ENCODE data around the gene LRP5.
"Not testable (repeated sequence)": the region's sequence is repeated elsewhere in the genome, so short reads cannot be mapped to it uniquely, and the experiment has no call there.

The LRP5 gene

GRCh38 chr11:68471360-68472340, 159.3 kb downstream of the LRP5 start:
- no peaks in the 10 kb centered on the region for H3K9me3 ChIP-seq (ENCODE audit: control insufficient read depth in 1 of 2, low read length in 2 of 2)
- peak overlapping the region in 1 of 2 donors; percentile 11 for H3K4me3 ChIP-seq (ENCODE audit: low read depth in 1 of 2, low read length in 2 of 2)
- H3K27me3 ChIP-seq (ENCODE audit: control insufficient read depth in 1 of 2, insufficient read depth in 2 of 2, low read length in 2 of 2) = no peaks in the 10 kb centered on the region
- no peak overlapping the region for H3K27ac ChIP-seq (ENCODE audit: low read depth, low read length)
- H3K36me3 ChIP-seq (ENCODE audit: control insufficient read depth in 1 of 2, insufficient read depth in 2 of 2, low read length in 2 of 2) = peaks cover 0 to 4% of the 10 kb centered on the region in 2 donors
- no peak overlapping the region for H3K9ac ChIP-seq (ENCODE audit: low read depth in 1 of 2, low read length in 2 of 2)
- H3K4me1 ChIP-seq (ENCODE audit: control insufficient read depth in 1 of 2, insufficient read depth in 2 of 2, low read length in 2 of 2) = peaks cover 42 to 49% of the 10 kb centered on the region in 2 donors

DNA sequence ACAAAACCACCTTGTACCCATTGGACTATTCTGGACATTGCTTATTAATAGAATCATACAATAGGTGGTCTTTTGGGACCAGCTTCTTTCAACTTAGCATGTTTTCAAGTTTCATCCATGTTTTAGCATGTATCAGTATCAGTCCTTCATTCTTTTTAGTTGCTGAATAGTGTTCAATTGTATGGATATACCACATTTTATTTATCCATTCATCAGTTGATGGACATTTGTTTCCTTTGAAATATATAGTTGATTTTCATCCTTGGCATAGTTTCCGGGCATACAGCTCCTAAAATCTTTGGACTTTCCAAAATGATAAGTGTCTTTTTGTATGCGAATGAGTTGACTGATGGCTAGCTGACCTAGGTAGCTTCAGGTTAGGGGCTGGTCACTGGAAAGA, 160.4 kb downstream of the LRP5 start:
- Histone ChIP-seq H3K27ac (ENCODE audit: low read depth, low read length) (no peak overlapping the region), H3K36me3 (ENCODE audit: control insufficient read depth in 1 of 2, insufficient read depth in 2 of 2, low read length in 2 of 2) (peaks cover 0 to 4% of the 10 kb centered on the region in 2 donors), H3K4me3 (ENCODE audit: low read depth in 1 of 2, low read length in 2 of 2) (no peak overlapping the region), H3K27me3 (ENCODE audit: control insufficient read depth in 1 of 2, insufficient read depth in 2 of 2, low read length in 2 of 2) (no peaks in the 10 kb centered on the region), H3K9ac (ENCODE audit: low read depth in 1 of 2, low read length in 2 of 2) (no peak overlapping the region), H3K9me3 (ENCODE audit: control insufficient read depth in 1 of 2, low read length in 2 of 2) (no peaks in the 10 kb centered on the region), H3K4me1 (ENCODE audit: control insufficient read depth in 1 of 2, insufficient read depth in 2 of 2, low read length in 2 of 2) (peaks cover 38 to 41% of the 10 kb centered on the region in 2 donors)

DNA sequence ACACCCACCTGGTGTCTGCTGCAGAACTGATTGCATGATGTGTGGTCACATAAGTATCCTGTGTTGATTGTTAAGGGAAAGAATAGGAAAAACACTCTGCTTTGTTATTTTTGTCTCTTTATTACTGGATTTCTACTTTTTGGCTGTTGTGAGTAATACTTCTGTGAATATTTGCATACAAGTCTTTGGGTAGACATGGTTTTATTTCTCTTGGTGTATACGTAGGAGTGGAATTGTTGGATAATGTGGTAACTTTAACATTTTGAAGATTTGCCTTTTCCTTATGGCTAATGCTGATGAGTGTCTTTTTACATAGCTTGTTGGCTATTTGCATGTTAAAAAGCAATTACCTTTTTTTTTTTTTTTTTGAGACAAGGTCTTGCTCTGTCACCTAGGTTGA, 161.3 kb downstream of the LRP5 start:
- H3K36me3 ChIP-seq (ENCODE audit: control insufficient read depth in 1 of 2, insufficient read depth in 2 of 2, low read length in 2 of 2) = peaks cover 0 to 4% of the 10 kb centered on the region in 2 donors
- H3K4me3 ChIP-seq (ENCODE audit: low read depth in 1 of 2, low read length in 2 of 2) = no peak overlapping the region
- H3K4me1 ChIP-seq (ENCODE audit: control insufficient read depth in 1 of 2, insufficient read depth in 2 of 2, low read length in 2 of 2) = peaks cover 30 to 32% of the 10 kb centered on the region in 2 donors
- H3K27ac ChIP-seq (ENCODE audit: low read depth, low read length) = no peak overlapping the region
- H3K9ac ChIP-seq (ENCODE audit: low read depth in 1 of 2, low read length in 2 of 2) = no peak overlapping the region
- H3K27me3 ChIP-seq (ENCODE audit: control insufficient read depth in 1 of 2, insufficient read depth in 2 of 2, low read length in 2 of 2) = no peaks in the 10 kb centered on the region
- H3K9me3 ChIP-seq (ENCODE audit: control insufficient read depth in 1 of 2, low read length in 2 of 2) = no peaks in the 10 kb centered on the region

DNA sequence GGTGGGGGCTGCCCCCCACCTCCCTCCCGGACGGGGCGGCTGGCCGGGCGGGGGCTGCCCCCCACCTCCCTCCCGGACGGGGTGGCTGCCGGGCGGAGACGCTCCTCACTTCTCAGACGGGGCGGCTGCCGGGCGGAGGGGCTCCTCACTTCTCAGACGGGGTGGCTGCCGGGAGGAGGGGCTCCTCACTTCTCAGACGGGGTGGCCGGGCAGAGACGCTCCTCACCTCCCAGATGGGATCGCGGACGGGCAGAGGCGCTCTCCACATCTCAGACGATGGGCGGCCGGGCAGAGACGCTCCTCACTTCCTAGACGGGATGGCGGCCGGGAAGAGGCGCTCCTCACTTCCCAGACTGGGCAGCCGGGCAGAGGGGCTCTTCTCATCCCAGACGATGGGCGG, 163.2 kb downstream of the LRP5 start:
- H3K9ac ChIP-seq (ENCODE audit: low read depth in 1 of 2, low read length in 2 of 2); H3K9me3 ChIP-seq (ENCODE audit: control insufficient read depth in 1 of 2, low read length in 2 of 2); H3K27me3 ChIP-seq (ENCODE audit: control insufficient read depth in 1 of 2, insufficient read depth in 2 of 2, low read length in 2 of 2); H3K4me3 ChIP-seq (ENCODE audit: low read depth in 1 of 2, low read length in 2 of 2); H3K27ac ChIP-seq (ENCODE audit: low read depth, low read length); H3K36me3 ChIP-seq (ENCODE audit: control insufficient read depth in 1 of 2, insufficient read depth in 2 of 2, low read length in 2 of 2): not testable (repeated sequence)
- peaks cover 11 to 18% of the 10 kb centered on the region in 2 donors for H3K4me1 ChIP-seq (ENCODE audit: control insufficient read depth in 1 of 2, insufficient read depth in 2 of 2, low read length in 2 of 2)

- peaks cover 10 to 18% of the 10 kb centered on the region in 2 donors for H3K4me1 ChIP-seq (ENCODE audit: control insufficient read depth in 1 of 2, insufficient read depth in 2 of 2, low read length in 2 of 2)
Measured at GRCh38 chr11:68479390-68479789, 167.0 kb downstream of the LRP5 start.

GRCh38 chr11:68480193-68480592, 167.8 kb downstream of the LRP5 start:
- Histone ChIP-seq H3K36me3 (ENCODE audit: control insufficient read depth in 1 of 2, insufficient read depth in 2 of 2, low read length in 2 of 2) (no peaks in the 10 kb centered on the region), H3K9ac (ENCODE audit: low read depth in 1 of 2, low read length in 2 of 2) (no peak overlapping the region), H3K27me3 (ENCODE audit: control insufficient read depth in 1 of 2, insufficient read depth in 2 of 2, low read length in 2 of 2) (no peaks in the 10 kb centered on the region), H3K4me1 (ENCODE audit: control insufficient read depth in 1 of 2, insufficient read depth in 2 of 2, low read length in 2 of 2) (peaks cover 10 to 18% of the 10 kb centered on the region in 2 donors), H3K4me3 (ENCODE audit: low read depth in 1 of 2, low read length in 2 of 2) (no peak overlapping the region), H3K27ac (ENCODE audit: low read depth, low read length) (no peak overlapping the region), H3K9me3 (ENCODE audit: control insufficient read depth in 1 of 2, low read length in 2 of 2) (no peaks in the 10 kb centered on the region)

More at GRCh38 chr11:68479390-68479789, 167.0 kb downstream of the LRP5 start:
- Histone ChIP-seq H3K27me3 (ENCODE audit: control insufficient read depth in 1 of 2, insufficient read depth in 2 of 2, low read length in 2 of 2) (no peaks in the 10 kb centered on the region), H3K9ac (ENCODE audit: low read depth in 1 of 2, low read length in 2 of 2) (no peak overlapping the region), H3K9me3 (ENCODE audit: control insufficient read depth in 1 of 2, low read length in 2 of 2) (no peaks in the 10 kb centered on the region), H3K36me3 (ENCODE audit: control insufficient read depth in 1 of 2, insufficient read depth in 2 of 2, low read length in 2 of 2) (no peaks in the 10 kb centered on the region), H3K27ac (ENCODE audit: low read depth, low read length) (no peak overlapping the region), H3K4me3 (ENCODE audit: low read depth in 1 of 2, low read length in 2 of 2) (no peak overlapping the region)

GRCh38 chr11:68480852-68481510, 168.6 kb downstream of the LRP5 start:
- Histone ChIP-seq H3K36me3 (ENCODE audit: control insufficient read depth in 1 of 2, insufficient read depth in 2 of 2, low read length in 2 of 2) (no peaks in the 10 kb centered on the region), H3K27ac (ENCODE audit: low read depth, low read length) (no peak overlapping the region), H3K27me3 (ENCODE audit: control insufficient read depth in 1 of 2, insufficient read depth in 2 of 2, low read length in 2 of 2) (no peaks in the 10 kb centered on the region), H3K4me1 (ENCODE audit: control insufficient read depth in 1 of 2, insufficient read depth in 2 of 2, low read length in 2 of 2) (peaks cover 10 to 18% of the 10 kb centered on the region in 2 donors), H3K4me3 (ENCODE audit: low read depth in 1 of 2, low read length in 2 of 2) (no peak overlapping the region), H3K9ac (ENCODE audit: low read depth in 1 of 2, low read length in 2 of 2) (no peak overlapping the region), H3K9me3 (ENCODE audit: control insufficient read depth in 1 of 2, low read length in 2 of 2) (no peaks in the 10 kb centered on the region)

DNA sequence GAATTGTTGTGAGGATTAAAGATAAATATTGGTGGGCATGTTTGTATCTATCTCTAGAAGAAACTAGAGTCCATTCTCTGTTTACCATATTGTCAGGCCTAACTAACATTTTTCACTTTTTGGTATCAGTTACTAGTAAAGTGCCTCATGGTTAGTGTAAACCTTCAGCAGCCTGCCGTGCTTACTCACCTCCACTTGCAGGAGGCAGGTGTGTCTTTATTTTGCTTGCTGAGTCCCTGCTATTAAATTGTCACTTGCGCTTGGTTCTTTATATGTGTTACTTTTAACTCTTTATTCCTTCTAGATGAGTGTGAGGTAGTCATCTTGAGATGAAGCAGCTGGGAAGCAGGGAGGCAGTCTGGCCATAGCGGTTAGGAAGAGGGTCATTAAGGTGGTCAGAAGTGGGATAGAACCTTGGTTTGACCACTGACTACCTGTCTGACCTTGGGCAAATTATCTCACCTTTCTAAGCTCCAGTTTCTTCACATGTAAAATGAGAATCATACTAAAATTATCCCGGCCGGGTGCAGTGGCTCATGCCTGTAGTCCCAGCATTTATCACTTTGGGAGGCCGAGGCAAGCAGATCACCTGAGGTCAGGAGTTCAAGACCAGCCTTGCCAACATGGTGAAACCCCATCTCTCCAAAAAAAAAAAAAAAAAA, 169.3 kb downstream of the LRP5 start:
- Histone ChIP-seq H3K36me3 (ENCODE audit: control insufficient read depth in 1 of 2, insufficient read depth in 2 of 2, low read length in 2 of 2) (no peaks in the 10 kb centered on the region), H3K9me3 (ENCODE audit: control insufficient read depth in 1 of 2, low read length in 2 of 2) (no peaks in the 10 kb centered on the region), H3K27ac (ENCODE audit: low read depth, low read length) (no peak overlapping the region), H3K27me3 (ENCODE audit: control insufficient read depth in 1 of 2, insufficient read depth in 2 of 2, low read length in 2 of 2) (no peaks in the 10 kb centered on the region), H3K4me1 (ENCODE audit: control insufficient read depth in 1 of 2, insufficient read depth in 2 of 2, low read length in 2 of 2) (peaks cover 10 to 18% of the 10 kb centered on the region in 2 donors), H3K4me3 (ENCODE audit: low read depth in 1 of 2, low read length in 2 of 2) (no peak overlapping the region), H3K9ac (ENCODE audit: low read depth in 1 of 2, low read length in 2 of 2) (no peak overlapping the region)

DNA sequence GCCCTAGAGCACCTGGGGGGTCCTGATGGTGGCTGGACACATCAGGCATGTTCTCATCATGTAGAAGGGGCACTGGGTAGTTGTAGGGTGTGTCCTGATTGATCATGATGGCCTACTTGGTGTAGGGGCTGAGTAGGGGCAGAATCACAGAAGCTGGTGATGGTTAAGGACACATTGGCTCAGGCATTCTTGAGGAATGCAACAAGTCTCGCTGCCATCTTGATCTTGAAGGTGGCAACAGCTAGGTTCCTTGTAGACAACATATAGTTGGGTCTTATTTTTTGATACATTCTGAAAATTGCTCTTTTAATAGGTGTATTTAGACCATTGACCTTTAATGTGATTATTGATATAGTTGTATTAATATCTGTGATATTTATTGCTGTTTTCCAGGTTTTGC, 176.2 kb downstream of the LRP5 start:
- H3K9me3 ChIP-seq (ENCODE audit: control insufficient read depth in 1 of 2, low read length in 2 of 2) = no peaks in the 10 kb centered on the region
- no peak overlapping the region for H3K4me3 ChIP-seq (ENCODE audit: low read depth in 1 of 2, low read length in 2 of 2)
- no peak overlapping the region for H3K27ac ChIP-seq (ENCODE audit: low read depth, low read length)
- no peaks in the 10 kb centered on the region for H3K27me3 ChIP-seq (ENCODE audit: control insufficient read depth in 1 of 2, insufficient read depth in 2 of 2, low read length in 2 of 2)
- peaks cover 0 to 7% of the 10 kb centered on the region in 2 donors for H3K4me1 ChIP-seq (ENCODE audit: control insufficient read depth in 1 of 2, insufficient read depth in 2 of 2, low read length in 2 of 2)
- no peak overlapping the region for H3K9ac ChIP-seq (ENCODE audit: low read depth in 1 of 2, low read length in 2 of 2)
- H3K36me3 ChIP-seq (ENCODE audit: control insufficient read depth in 1 of 2, insufficient read depth in 2 of 2, low read length in 2 of 2) = peaks cover 0 to 3% of the 10 kb centered on the region in 2 donors

Measured in duodenal mucosa (tissue), 2 donors.